ENCODE results near the gene GUCY2C. TPM values are rescaled to one million over a fixed set of nuclear protein-coding genes. Genes with fewer than 3 reads are reported as not detected.

GUCY2C gene
- polyA plus RNA-seq, 2 of the 4 experiments (the other 2 are of a cell fraction): 0.05 TPM; not detected in 1

- Histone ChIP-seq H3K27ac (no peak overlapping the region), H3K4me3 (no peak overlapping the region), H3K4me1 (no peaks in the 10 kb centered on the region), H3K9me3 (no peaks in the 10 kb centered on the region), H3K4me2 (no peak overlapping the region)
- DNase-seq (ENCODE audit: low read depth in 1 of 2, low spot score in 1 of 2) (no peak), ATAC-seq (peak in 1 of 2 experiments; percentile 72; a peak in 2 of 6 replicates), FAIRE-seq (no peak)
- POLR2A ChIA-PET: no interaction called here
- CTCF ChIA-PET: interaction anchor here (1.4 kb wide), 1 partner anchor 7 kb away, joined by 3 read pairs; no protein-coding TSS in a partner anchor
- WGBS (ENCODE audit: missing lambda C conversion rate): 72% methylated on average over 9 of the region's 9 CpGs
- peak in 1 of 2 experiments; percentile 7; a peak in 1 of 5 replicates for TF ChIP-seq RAD21 (conservative IDR thresholded peaks at IDR 0.05 in 1 of 2, IDR thresholded peaks at IDR 0.05 in 1 of 2)
- TF ChIP-seq CEBPB (IDR thresholded peaks at IDR 0.05): no peak
Measured at GRCh38 chr12:14656846-14657245, 39.6 kb downstream of the GUCY2C start.

DNA sequence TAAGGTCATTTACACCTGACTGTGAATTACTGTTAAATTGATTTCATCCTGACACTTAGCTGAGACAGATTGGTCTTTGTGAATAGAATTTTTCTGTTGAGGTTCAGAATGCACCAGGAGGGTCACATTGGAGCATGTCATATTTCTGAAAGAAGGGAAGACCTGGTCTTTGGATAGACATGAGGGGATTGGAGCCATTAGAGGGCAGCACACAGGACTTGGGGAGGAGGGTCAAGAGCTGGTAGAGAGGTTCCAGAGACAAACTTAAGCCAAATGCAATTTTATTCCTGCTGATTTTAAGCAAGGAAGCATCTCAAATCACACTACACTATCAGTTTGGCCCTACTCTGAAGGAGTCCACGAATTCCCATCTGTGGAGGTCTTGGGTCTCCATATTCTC lies 41.1 kb downstream of the GUCY2C start:
- Histone ChIP-seq H3K4me3 (no peak overlapping the region), H3K9me3 (no peaks in the 10 kb centered on the region), H3K27ac (no peak overlapping the region), H3K4me2 (no peak overlapping the region), H3K4me1 (no peaks in the 10 kb centered on the region)
- no peak for FAIRE-seq
- TF ChIP-seq HOXB13 (CRISPR knock-in tag; IDR thresholded peaks at IDR 0.05; ENCODE audit: low read depth): no peak
- TF ChIP-seq ELK1 (IDR thresholded peaks at IDR 0.05; ENCODE audit: low read depth, low read length): no peak
- no peak for TF ChIP-seq KDM5A (IDR thresholded peaks at IDR 0.05)
- TF ChIP-seq EHMT2 (IDR thresholded peaks at IDR 0.05; ENCODE audit: low read depth): no peak
- no peak for TF ChIP-seq RAD21 (conservative IDR thresholded peaks at IDR 0.05 in 1 of 2, IDR thresholded peaks at IDR 0.05 in 1 of 2)
- TF ChIP-seq ZC3H11A (IDR thresholded peaks at IDR 0.05): no peak
- no peak for TF ChIP-seq EHF (CRISPR knock-in tag; IDR thresholded peaks at IDR 0.05)
- TF ChIP-seq KDM1A (IDR thresholded peaks at IDR 0.05; ENCODE audit: low read depth): no peak
- TF ChIP-seq MAZ (IDR thresholded peaks at IDR 0.05; ENCODE audit: borderline replicate concordance, low read depth, low read length): no peak
- no peak for TF ChIP-seq JUNB (IDR thresholded peaks at IDR 0.05)
- no peak for TF ChIP-seq GATA3 (IDR thresholded peaks at IDR 0.05; ENCODE audit: borderline replicate concordance)
- no peak for TF ChIP-seq POLR2AphosphoS2 (conservative IDR thresholded peaks at IDR 0.05; ENCODE audit: low read length)
- no peak for TF ChIP-seq ZNF302 (CRISPR knock-in tag; IDR thresholded peaks at IDR 0.05)
- TF ChIP-seq, protein P1, sequence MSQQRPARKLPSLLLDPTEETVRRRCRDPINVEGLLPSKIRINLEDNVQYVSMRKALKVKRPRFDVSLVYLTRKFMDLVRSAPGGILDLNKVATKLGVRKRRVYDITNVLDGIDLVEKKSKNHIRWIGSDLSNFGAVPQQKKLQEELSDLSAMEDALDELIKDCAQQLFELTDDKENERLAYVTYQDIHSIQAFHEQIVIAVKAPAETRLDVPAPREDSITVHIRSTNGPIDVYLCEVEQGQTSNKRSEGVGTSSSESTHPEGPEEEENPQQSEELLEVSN (IDR thresholded peaks at IDR 0.05; ENCODE audit: borderline replicate concordance, low read depth): no peak
- TF ChIP-seq BCL3 (IDR thresholded peaks at IDR 0.05): no peak
- TF ChIP-seq RNF2 (IDR thresholded peaks at IDR 0.05; ENCODE audit: borderline replicate concordance, low read depth): no peak
- TF ChIP-seq, protein P2, sequence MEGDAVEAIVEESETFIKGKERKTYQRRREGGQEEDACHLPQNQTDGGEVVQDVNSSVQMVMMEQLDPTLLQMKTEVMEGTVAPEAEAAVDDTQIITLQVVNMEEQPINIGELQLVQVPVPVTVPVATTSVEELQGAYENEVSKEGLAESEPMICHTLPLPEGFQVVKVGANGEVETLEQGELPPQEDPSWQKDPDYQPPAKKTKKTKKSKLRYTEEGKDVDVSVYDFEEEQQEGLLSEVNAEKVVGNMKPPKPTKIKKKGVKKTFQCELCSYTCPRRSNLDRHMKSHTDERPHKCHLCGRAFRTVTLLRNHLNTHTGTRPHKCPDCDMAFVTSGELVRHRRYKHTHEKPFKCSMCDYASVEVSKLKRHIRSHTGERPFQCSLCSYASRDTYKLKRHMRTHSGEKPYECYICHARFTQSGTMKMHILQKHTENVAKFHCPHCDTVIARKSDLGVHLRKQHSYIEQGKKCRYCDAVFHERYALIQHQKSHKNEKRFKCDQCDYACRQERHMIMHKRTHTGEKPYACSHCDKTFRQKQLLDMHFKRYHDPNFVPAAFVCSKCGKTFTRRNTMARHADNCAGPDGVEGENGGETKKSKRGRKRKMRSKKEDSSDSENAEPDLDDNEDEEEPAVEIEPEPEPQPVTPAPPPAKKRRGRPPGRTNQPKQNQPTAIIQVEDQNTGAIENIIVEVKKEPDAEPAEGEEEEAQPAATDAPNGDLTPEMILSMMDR (IDR thresholded peaks at IDR 0.05): no peak
- no peak for TF ChIP-seq HOXA7 (CRISPR knock-in tag; IDR thresholded peaks at IDR 0.05)
- CTCF ChIA-PET: interaction anchor here (1.4 kb wide), 1 partner anchor 9 kb away, joined by 3 read pairs; no protein-coding TSS in a partner anchor
- 8% methylated on average over 1 of the region's 1 CpG for WGBS (ENCODE audit: missing lambda C conversion rate)
- POLR2A ChIA-PET: no interaction called here
- no peak for DNase-seq (ENCODE audit: low read depth in 1 of 2, low spot score in 1 of 2)
- no peak for ATAC-seq

- H3K4me1 ChIP-seq: no peaks in the 10 kb centered on the region
- no peak for ATAC-seq
- FAIRE-seq: no peak
- no peaks in the 10 kb centered on the region for H3K9me3 ChIP-seq
- H3K27ac ChIP-seq: no peak overlapping the region
- H3K4me3 ChIP-seq: no peak overlapping the region
- H3K4me2 ChIP-seq: no peak overlapping the region
- POLR2A ChIA-PET: no interaction called here
- CTCF ChIA-PET: no interaction called here
- no peak for DNase-seq (ENCODE audit: low read depth in 1 of 2, low spot score in 1 of 2)
- no peak for TF ChIP-seq EHMT2 (IDR thresholded peaks at IDR 0.05; ENCODE audit: low read depth)
- TF ChIP-seq PHF8 (IDR thresholded peaks at IDR 0.05; ENCODE audit: borderline replicate concordance, low read depth): no peak
- no peak for TF ChIP-seq HOXB5 (CRISPR knock-in tag; IDR thresholded peaks at IDR 0.05)
- TF ChIP-seq CBX8 (IDR thresholded peaks at IDR 0.05): no peak
- no peak for TF ChIP-seq NPAS2 (CRISPR knock-in tag; IDR thresholded peaks at IDR 0.05; ENCODE audit: borderline replicate concordance)
- TF ChIP-seq RFX5 (IDR thresholded peaks at IDR 0.05): no peak
- no peak for TF ChIP-seq RNF2 (IDR thresholded peaks at IDR 0.05; ENCODE audit: borderline replicate concordance, low read depth)
- no peak for TF ChIP-seq ZNF302 (CRISPR knock-in tag; IDR thresholded peaks at IDR 0.05)
- TF ChIP-seq, protein P1 (IDR thresholded peaks at IDR 0.05; ENCODE audit: borderline replicate concordance, low read depth): no peak
- TF ChIP-seq HOXA7 (CRISPR knock-in tag; IDR thresholded peaks at IDR 0.05): no peak
- TF ChIP-seq ELK1 (IDR thresholded peaks at IDR 0.05; ENCODE audit: low read depth, low read length): no peak
- no peak for TF ChIP-seq POLR2AphosphoS2 (conservative IDR thresholded peaks at IDR 0.05; ENCODE audit: low read length)
- no peak for TF ChIP-seq EHF (CRISPR knock-in tag; IDR thresholded peaks at IDR 0.05)
- TF ChIP-seq SMC3 (IDR thresholded peaks at IDR 0.05): no peak
- TF ChIP-seq JUNB (IDR thresholded peaks at IDR 0.05): no peak
- no peak for TF ChIP-seq FOXS1 (CRISPR knock-in tag; IDR thresholded peaks at IDR 0.05)
- TF ChIP-seq TFCP2L1 (CRISPR knock-in tag; IDR thresholded peaks at IDR 0.05): no peak
Measured at GRCh38 chr12:14654842-14655241, 41.6 kb downstream of the GUCY2C start.
